Measurements from ENCODE around the gene KRTAP5-11. TPM values are rescaled to one million over a fixed set of nuclear protein-coding genes. Genes with fewer than 3 reads are reported as not detected.

Gene KRTAP5-11
- total RNA-seq, 1 experiment from 2014 or later: not detected

DNA sequence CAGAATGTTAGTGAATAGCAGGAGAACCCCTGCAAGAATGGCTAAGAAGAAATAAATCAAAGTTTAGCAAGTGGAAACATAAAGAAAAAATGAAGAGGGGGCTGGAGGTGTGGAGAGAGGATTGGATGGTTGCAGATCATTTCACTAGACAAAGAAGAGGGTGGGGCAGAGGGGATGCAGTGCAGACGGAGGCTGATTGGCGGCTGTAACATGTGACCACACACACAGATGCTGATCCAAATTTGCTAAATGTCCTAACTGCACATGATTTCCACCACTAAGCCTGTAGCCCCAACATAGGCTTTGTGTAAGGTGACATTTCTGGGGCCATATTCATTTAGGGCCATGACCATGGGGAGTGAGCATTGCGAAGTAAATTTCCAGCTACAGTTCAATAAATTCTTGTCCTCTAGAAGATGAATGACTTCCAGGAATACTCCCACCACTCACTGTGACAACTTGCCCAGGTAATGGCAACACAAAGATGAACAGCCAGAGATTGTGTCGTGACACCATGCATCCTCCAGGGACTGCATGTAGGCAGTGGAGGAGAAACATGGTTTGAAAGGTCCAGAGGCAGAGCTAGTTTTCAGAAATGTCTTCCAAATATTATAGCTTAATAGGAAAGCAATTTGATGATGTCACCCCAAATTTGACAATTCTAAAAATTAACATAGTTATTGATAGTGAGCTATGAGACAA lies 6.8 kb downstream of the KRTAP5-11 start:
- Histone ChIP-seq H3K79me2 (ENCODE audit: insufficient read depth, low read length) (no peaks in the 10 kb centered on the region), H3K9me3 (ENCODE audit: control insufficient read depth in 1 of 2, insufficient read depth in 1 of 2, low read depth in 1 of 2, low read length in 2 of 2) (no peaks in the 10 kb centered on the region), H3K36me3 (ENCODE audit: control insufficient read depth in 1 of 2, insufficient read depth in 2 of 2, low read length in 2 of 2) (no peaks in the 10 kb centered on the region), H3K27me3 (ENCODE audit: insufficient read depth, low read length) (peaks cover 7% of the 10 kb centered on the region; the same call in 1 of the 2 replicates), H3K4me1 (ENCODE audit: control insufficient read depth in 1 of 2, insufficient read depth in 2 of 2, low read length in 2 of 2) (peaks cover 0 to 4% of the 10 kb centered on the region in 2 experiments; a peak in 1 of 4 replicates), H2AFZ (ENCODE audit: low read depth, low read length, poor library complexity, severe bottlenecking) (no peak overlapping the region), H3K4me3 (replicated peaks in 1 of 2; ENCODE audit: low read depth in 1 of 2, low read length in 2 of 2) (no peak overlapping the region), H4K20me1 (ENCODE audit: insufficient read depth) (no peaks in the 10 kb centered on the region), H3K9me2 (ENCODE audit: insufficient read depth) (no peaks in the 10 kb centered on the region), H3K27ac (ENCODE audit: low read depth, low read length) (no peak overlapping the region), H3K4me2 (ENCODE audit: low read length) (no peak overlapping the region), H3K9ac (ENCODE audit: low read length) (no peak overlapping the region)
- no peak for ATAC-seq
- no TSS peak for BruUV-seq (replicated peaks)
- no peak for TF ChIP-seq CTCF (IDR thresholded peaks at IDR 0.05 in 2 of 3, conservative IDR thresholded peaks at IDR 0.05 in 1 of 3; ENCODE audit: borderline replicate concordance in 1 of 3, insufficient read depth in 1 of 3, low read depth in 2 of 3, low read length in 2 of 3)
- TF ChIP-seq CBX3 (IDR thresholded peaks at IDR 0.05; ENCODE audit: low read depth): no peak
- no peak for TF ChIP-seq YY1 (IDR thresholded peaks at IDR 0.05; ENCODE audit: extremely low read depth, insufficient replicate concordance, low read depth, low read length)
- TF ChIP-seq, protein P1, sequence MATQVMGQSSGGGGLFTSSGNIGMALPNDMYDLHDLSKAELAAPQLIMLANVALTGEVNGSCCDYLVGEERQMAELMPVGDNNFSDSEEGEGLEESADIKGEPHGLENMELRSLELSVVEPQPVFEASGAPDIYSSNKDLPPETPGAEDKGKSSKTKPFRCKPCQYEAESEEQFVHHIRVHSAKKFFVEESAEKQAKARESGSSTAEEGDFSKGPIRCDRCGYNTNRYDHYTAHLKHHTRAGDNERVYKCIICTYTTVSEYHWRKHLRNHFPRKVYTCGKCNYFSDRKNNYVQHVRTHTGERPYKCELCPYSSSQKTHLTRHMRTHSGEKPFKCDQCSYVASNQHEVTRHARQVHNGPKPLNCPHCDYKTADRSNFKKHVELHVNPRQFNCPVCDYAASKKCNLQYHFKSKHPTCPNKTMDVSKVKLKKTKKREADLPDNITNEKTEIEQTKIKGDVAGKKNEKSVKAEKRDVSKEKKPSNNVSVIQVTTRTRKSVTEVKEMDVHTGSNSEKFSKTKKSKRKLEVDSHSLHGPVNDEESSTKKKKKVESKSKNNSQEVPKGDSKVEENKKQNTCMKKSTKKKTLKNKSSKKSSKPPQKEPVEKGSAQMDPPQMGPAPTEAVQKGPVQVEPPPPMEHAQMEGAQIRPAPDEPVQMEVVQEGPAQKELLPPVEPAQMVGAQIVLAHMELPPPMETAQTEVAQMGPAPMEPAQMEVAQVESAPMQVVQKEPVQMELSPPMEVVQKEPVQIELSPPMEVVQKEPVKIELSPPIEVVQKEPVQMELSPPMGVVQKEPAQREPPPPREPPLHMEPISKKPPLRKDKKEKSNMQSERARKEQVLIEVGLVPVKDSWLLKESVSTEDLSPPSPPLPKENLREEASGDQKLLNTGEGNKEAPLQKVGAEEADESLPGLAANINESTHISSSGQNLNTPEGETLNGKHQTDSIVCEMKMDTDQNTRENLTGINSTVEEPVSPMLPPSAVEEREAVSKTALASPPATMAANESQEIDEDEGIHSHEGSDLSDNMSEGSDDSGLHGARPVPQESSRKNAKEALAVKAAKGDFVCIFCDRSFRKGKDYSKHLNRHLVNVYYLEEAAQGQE (IDR thresholded peaks at IDR 0.05; ENCODE audit: low read depth): no peak
- no peak for TF ChIP-seq EZH2phosphoT487 (IDR thresholded peaks at IDR 0.05; ENCODE audit: borderline replicate concordance)
- TF ChIP-seq CEBPB (IDR thresholded peaks at IDR 0.05; ENCODE audit: low read depth): no peak
- TF ChIP-seq TCF7L2 (IDR thresholded peaks at IDR 0.05; ENCODE audit: borderline replicate concordance, extremely low read depth, insufficient read depth, insufficient read length): no peak
- TF ChIP-seq RAD21 (IDR thresholded peaks at IDR 0.05; ENCODE audit: low read depth): no peak
- DNase-seq (ENCODE audit: low read depth, low spot score): no peak
- ChIA-PET RAD21 (ENCODE audit: low non-redundant PET in 1 of 2, low total read pairs in 2 of 2, uncharacterized antibody in 2 of 2, unreplicated experiment in 2 of 2) (no interaction called here), POLR2A (no interaction called here), CTCF (interaction anchor here (1.4 kb wide), 1 partner anchor 12 kb away, joined by 4 read pairs; no protein-coding TSS in a partner anchor)
- intact Hi-C loops (cut with micrococcal nuclease): no loop called here

All from HCT116 (cell line).